GM20431 (cell line): ENCODE results near the gene THEM4.
"Not testable (repeated sequence)": the region's sequence is repeated elsewhere in the genome, so short reads cannot be mapped to it uniquely, and the experiment has no call there.

Source experiments
- in situ Hi-C: fragments of 300-500 bp; cut with MseI, MboI; formaldehyde crosslinking; loops from one replicate; pipeline ENCODE4 v1.15.0; 2020; ENCODE audit warnings: low sequenced_read_pairs; ENCODE audit not compliant: unreplicated experiment

The THEM4 gene

GRCh38 chr1:151900804-151901203, 8.5 kb downstream of the THEM4 start:
- in situ Hi-C loops, result not testable (repeated sequence)

GRCh38 chr1:151898519-151898991, 10.8 kb downstream of the THEM4 start:
- in situ Hi-C loops, result no loop called here

GRCh38 chr1:151897991-151898431, 11.3 kb downstream of the THEM4 start:
- in situ Hi-C loops, result no loop called here

GRCh38 chr1:151893176-151893924, 16.0 kb downstream of the THEM4 start:
- in situ Hi-C loops, result no loop called here

GRCh38 chr1:151892190-151892589, 17.1 kb downstream of the THEM4 start:
- in situ Hi-C loops, result no loop called here

- in situ Hi-C loops, result no loop called here
Observed at GRCh38 chr1:151891512-151891911, 17.8 kb downstream of the THEM4 start.

GRCh38 chr1:151888972-151889570, 20.2 kb downstream of the THEM4 start:
- in situ Hi-C loops, result no loop called here

- in situ Hi-C loops, result no loop called here
Observed at GRCh38 chr1:151887028-151887427, 22.3 kb downstream of the THEM4 start.

GRCh38 chr1:151885479-151885878, 23.8 kb downstream of the THEM4 start:
- in situ Hi-C loops, result no loop called here

GRCh38 chr1:151884879-151885278, 24.4 kb downstream of the THEM4 start:
- in situ Hi-C loops, result not testable (repeated sequence)

- in situ Hi-C loops, result not testable (repeated sequence)
Observed at GRCh38 chr1:151884445-151884844, 24.9 kb downstream of the THEM4 start.

GRCh38 chr1:151883898-151884297, 25.4 kb downstream of the THEM4 start:
- in situ Hi-C loops, result not testable (repeated sequence)

- in situ Hi-C loops, result not testable (repeated sequence)
Observed at GRCh38 chr1:151882918-151883317, 26.4 kb downstream of the THEM4 start.

GRCh38 chr1:151882466-151882865, 26.8 kb downstream of the THEM4 start:
- in situ Hi-C loops, result no loop called here

- in situ Hi-C loops, result no loop called here
Observed at GRCh38 chr1:151881479-151881878, 27.8 kb downstream of the THEM4 start.

GRCh38 chr1:151875419-151876097, 33.8 kb downstream of the THEM4 start:
- in situ Hi-C loops, result no loop called here

GRCh38 chr1:151872776-151873175, 36.5 kb downstream of the THEM4 start:
- in situ Hi-C loops, result not testable (repeated sequence)

GRCh38 chr1:151871284-151872030, 37.9 kb downstream of the THEM4 start:
- in situ Hi-C loops, result no loop called here

GRCh38 chr1:151868486-151868885, 40.8 kb downstream of the THEM4 start:
- in situ Hi-C loops, result no loop called here

- in situ Hi-C loops, result no loop called here
Observed at GRCh38 chr1:151867765-151868411, 41.4 kb downstream of the THEM4 start.
